Prostate gland (tissue), 2 donors: ENCODE results near the gene SGMS2. TPM values are rescaled to one million over a fixed set of nuclear protein-coding genes. Genes with fewer than 3 reads are reported as not detected.

Experiments used
- DNase-seq: peaks from one replicate; pipeline ENCODE4 v3.0.0-alpha.2; 2019; ENCODE audit warnings: low spot score
- H3K27ac ChIP-seq, 2 donors: fragments of 200-600 bp; sonication (generic); 2 replicates each; pipeline ENCODE4 v1.5.1; 2017 to 2019
- H3K27me3 ChIP-seq: fragments of 200-600 bp; sonication (generic); replicated peaks from 2 replicates; pipeline ENCODE4 v1.5.1; 2019; ENCODE audit not compliant: insufficient read depth
- H3K36me3 ChIP-seq, 2 donors: fragments of 200-600 bp; sonication (generic); 1 replicate in 1 of 2; 2 replicates in 1 of 2; pipeline versions ENCODE4 v1.5.1 to v1.8.1; 2017 to 2019
- H3K4me1 ChIP-seq: fragments of 200-600 bp; sonication (generic); replicated peaks from 2 replicates; pipeline ENCODE4 v1.5.1; 2019
- H3K4me3 ChIP-seq, 2 donors: fragments of 200-600 bp; sonication (generic); 2 replicates each; pipeline ENCODE4 v1.5.1; 2017 to 2019
- H3K9me3 ChIP-seq: fragments of 200-600 bp; sonication (generic); 2 replicates; pipeline ENCODE4 v1.5.1; 2017
- POLR2A ChIP-seq: fragments of 450-650 bp; IDR thresholded peaks from one replicate; pipeline ENCODE4 v1.6.1; 2016; ENCODE audit warnings: antibody characterized with exemption, mild to moderate bottlenecking
- POLR2AphosphoS5 ChIP-seq: sonication (generic); formaldehyde crosslinking; IDR thresholded peaks from one replicate; pipeline ENCODE4 v1.6.1; 2017; ENCODE audit warnings: antibody characterized with exemption
- WGBS: methylation state at CpG from one replicate; pipeline ENCODE4 v1.1.5; 2018; 5-methylcytosine and 5-hydroxymethylcytosine counted together
- intact Hi-C: fragments of 100-400 bp; cut with DNase I; formaldehyde crosslinking; loops from one replicate; pipeline ENCODE4 v1.14.2; 2022
- total RNA-seq, 2 donors: library from RNA; depleted of rRNA; stranded (reverse); fragments of >200 nt; gene quantifications; one replicate each; pipeline ENCODE4 v1.1.0, GENCODE V29; 2016
- TF ChIP-seq, protein P1 (sequence below), 4 experiments: fragments of 200-600 bp in 2 of 4; fragments of 450-650 bp in 2 of 4; sonication (generic) in 2 of 4; IDR thresholded peaks; 1 replicate in 3 of 4; 2 replicates in 1 of 4; pipeline ENCODE4 v1.5.1; 2016 to 2019; ENCODE audit warnings: antibody characterized with exemption in 4 of 4, mild to moderate bottlenecking in 2 of 4, moderate library complexity in 2 of 4

The SGMS2 gene
- total RNA-seq, 2 donors from 2014 or later, result 37.4 to 53.6 TPM

DNA sequence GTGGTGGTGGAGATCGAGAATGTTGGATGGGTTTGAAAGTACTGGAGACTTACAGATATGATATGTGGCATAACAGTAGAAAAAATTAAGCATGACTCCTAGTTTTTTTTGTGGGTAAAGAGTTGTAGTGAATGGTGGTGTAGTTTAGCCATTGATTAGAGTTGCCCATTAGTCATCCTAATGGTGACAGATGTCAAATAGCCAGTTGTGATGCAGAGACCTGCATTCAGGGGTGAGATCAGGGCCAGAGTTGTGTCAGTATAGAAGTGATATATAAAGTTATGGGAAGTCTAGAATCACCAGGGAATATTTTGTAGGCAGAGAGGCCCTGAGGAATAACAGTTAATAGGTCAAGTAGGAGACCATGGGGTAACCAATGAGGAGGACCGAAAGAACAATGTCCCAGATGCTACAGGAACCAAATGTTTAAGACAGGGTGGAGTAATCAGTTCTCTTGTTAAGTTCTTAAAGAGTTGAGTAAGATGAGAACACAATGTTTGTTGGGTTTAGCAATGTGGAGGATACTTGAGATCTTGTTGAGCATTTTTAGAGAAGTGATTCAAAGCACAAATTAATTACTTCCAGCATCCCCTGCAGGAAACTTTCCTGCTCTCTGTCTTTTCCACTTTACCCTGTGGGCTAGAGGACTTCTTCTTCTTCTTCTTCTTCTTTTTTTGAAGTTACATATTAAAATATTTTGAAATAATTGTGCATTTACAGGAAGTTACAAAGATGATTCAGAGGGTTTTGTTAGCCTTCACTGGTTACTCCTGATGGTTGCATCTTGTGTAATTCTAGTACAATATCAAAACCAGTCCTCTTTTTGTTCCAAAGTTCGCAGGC, 13.3 kb downstream of the SGMS2 start:
- WGBS, result 89% methylated on average over 3 of the region's 3 CpGs
- Histone ChIP-seq H3K9me3 (no peaks in the 10 kb centered on the region), H3K4me3 (no peak overlapping the region), H3K27ac (no peak overlapping the region), H3K27me3 (no peaks in the 10 kb centered on the region), H3K36me3 (no peaks in the 10 kb centered on the region), H3K4me1 (no peaks in the 10 kb centered on the region)
- no peak for DNase-seq
- TF ChIP-seq POLR2AphosphoS5 (no peak), POLR2A (no peak)
- TF ChIP-seq, protein P1, sequence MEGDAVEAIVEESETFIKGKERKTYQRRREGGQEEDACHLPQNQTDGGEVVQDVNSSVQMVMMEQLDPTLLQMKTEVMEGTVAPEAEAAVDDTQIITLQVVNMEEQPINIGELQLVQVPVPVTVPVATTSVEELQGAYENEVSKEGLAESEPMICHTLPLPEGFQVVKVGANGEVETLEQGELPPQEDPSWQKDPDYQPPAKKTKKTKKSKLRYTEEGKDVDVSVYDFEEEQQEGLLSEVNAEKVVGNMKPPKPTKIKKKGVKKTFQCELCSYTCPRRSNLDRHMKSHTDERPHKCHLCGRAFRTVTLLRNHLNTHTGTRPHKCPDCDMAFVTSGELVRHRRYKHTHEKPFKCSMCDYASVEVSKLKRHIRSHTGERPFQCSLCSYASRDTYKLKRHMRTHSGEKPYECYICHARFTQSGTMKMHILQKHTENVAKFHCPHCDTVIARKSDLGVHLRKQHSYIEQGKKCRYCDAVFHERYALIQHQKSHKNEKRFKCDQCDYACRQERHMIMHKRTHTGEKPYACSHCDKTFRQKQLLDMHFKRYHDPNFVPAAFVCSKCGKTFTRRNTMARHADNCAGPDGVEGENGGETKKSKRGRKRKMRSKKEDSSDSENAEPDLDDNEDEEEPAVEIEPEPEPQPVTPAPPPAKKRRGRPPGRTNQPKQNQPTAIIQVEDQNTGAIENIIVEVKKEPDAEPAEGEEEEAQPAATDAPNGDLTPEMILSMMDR (IDR thresholded peaks at IDR 0.05), result no peak
- intact Hi-C loops, result no loop called here

DNA sequence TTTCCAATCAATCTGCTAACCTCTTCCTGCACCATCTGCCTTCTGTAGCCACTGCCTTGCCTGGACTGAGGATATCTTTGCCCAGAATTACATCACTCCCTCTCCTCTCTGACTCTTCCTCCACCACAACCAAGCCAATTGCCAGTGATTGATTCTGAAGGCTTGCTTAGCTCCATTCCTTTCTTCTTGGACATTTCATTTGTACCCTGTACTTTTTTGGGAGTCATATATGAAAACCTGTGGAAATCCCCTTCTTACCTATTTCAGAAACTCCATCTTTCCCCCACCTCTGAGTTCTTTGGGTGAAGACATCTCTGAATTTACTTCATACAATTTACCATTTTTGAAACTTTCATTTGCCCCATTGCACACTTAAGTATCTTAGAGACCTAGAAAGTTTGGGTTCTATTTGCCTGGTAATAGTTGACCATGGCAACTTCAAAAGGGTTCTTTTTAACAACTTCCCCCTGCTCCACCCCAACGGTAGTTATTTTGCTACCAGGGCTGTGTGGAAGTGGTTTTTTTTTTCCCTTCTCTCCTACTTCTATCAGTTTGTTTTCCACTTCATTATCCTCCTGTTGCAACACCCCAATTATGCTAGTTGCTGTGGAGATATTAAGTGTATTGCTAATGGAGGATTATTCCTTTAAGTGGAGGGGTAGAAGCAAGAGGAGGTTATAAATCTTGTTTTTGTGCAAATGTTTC, 14.3 kb downstream of the SGMS2 start:
- H3K9me3 ChIP-seq, result no peaks in the 10 kb centered on the region
- H3K4me3 ChIP-seq, result no peak overlapping the region
- WGBS, result 44% methylated on average over 1 of the region's 1 CpG
- intact Hi-C loops, result no loop called here
- TF ChIP-seq POLR2AphosphoS5, result no peak
- TF ChIP-seq POLR2A, result no peak
- TF ChIP-seq, protein P1 (IDR thresholded peaks at IDR 0.05), result no peak
- H3K36me3 ChIP-seq, result no peaks in the 10 kb centered on the region
- no peaks in the 10 kb centered on the region for H3K27me3 ChIP-seq
- H3K4me1 ChIP-seq, result no peaks in the 10 kb centered on the region
- H3K27ac ChIP-seq, result no peak overlapping the region
- DNase-seq, result no peak

DNA sequence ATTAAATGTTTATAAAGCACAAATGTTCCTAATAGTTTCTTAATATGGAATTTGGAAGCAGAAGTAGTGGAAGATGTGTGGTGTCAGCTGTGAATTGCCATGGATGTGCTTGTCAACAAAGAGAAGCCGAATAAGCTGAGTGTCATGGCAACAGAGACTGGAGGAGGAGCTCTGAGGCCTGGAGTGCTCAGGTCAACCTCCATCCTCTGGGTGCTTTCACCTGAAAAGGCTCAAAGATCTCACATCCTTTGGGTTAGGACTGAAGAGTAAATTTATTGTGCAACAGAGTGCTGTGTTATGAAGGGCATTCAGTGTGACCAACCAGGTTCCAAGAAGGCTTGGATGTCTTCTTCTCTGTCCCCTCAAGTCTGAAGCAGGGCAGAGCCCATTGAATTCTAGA, 18.7 kb downstream of the SGMS2 start:
- Histone ChIP-seq H3K27ac (no peak overlapping the region), H3K4me1 (no peaks in the 10 kb centered on the region), H3K36me3 (no peaks in the 10 kb centered on the region), H3K4me3 (no peak overlapping the region), H3K27me3 (no peaks in the 10 kb centered on the region), H3K9me3 (no peaks in the 10 kb centered on the region)
- TF ChIP-seq, protein P1 (IDR thresholded peaks at IDR 0.05), result no peak
- TF ChIP-seq POLR2AphosphoS5, result no peak
- no peak for TF ChIP-seq POLR2A
- intact Hi-C loops, result no loop called here
- no peak for DNase-seq
- WGBS, result 40% methylated on average over 1 of the region's 1 CpG

DNA sequence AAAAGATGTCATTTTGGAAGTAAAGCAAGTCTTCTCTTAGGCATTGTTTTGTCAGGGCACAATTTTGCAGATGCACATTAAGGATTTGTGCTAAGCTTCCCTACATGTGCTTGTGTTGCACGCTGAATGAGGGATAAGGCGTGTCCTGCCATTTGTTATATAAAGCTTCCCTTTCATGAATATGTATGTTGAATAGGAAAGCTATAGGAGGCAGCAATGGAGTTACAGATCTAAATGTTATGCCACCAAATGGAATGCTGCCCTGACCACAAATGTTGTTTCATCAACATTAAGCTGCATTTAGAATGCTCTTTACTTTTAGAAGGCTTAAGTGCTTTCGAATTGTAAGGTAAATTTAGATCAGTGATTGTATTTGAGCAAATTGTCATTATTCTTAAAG, 20.9 kb downstream of the SGMS2 start:
- H3K9me3 ChIP-seq, result no peaks in the 10 kb centered on the region
- no peak for DNase-seq
- 89% methylated on average over 3 of the region's 3 CpGs for WGBS

More for the DNA sequence above, 20.9 kb downstream of the SGMS2 start:
- intact Hi-C loops, result no loop called here
- Histone ChIP-seq H3K27me3 (no peaks in the 10 kb centered on the region), H3K4me1 (no peaks in the 10 kb centered on the region), H3K4me3 (no peak overlapping the region), H3K36me3 (no peaks in the 10 kb centered on the region), H3K27ac (no peak overlapping the region)
- TF ChIP-seq, protein P1 (IDR thresholded peaks at IDR 0.05), result no peak
- TF ChIP-seq POLR2AphosphoS5 (no peak), POLR2A (no peak)
